RWPE1 (cell line): Measurements from ENCODE around the gene SOST.

Source experiments
- CTCF ChIA-PET: fragments of 350-600 bp; sonication (Branson Sonifier 250); formaldehyde crosslinking; extraction: SDS; loops from one replicate; lab custom pipeline; 2021; lab: Yijun Ruan, JAX
- POLR2A ChIA-PET: fragments of 400-600 bp; formaldehyde crosslinking; extraction: SDS; loops from one replicate; lab custom pipeline; 2020; ENCODE audit warnings: antibody characterized with exemption; ENCODE audit not compliant: low non-redundant PET; lab: Yijun Ruan, JAX
- DNase-seq: peaks from one replicate; pipeline ENCODE4 v3.0.0; 2012; ENCODE audit warnings: low spot score
- H3K27ac ChIP-seq: fragments of 450-650 bp; 2 replicates; pipeline ENCODE4 v1.5.1; 2017
- TF ChIP-seq, protein P1 (sequence below): fragments of 450-650 bp; conservative IDR thresholded peaks from 2 replicates; pipeline ENCODE4 v1.5.1; 2017; ENCODE audit warnings: low read depth, mild to moderate bottlenecking

Gene SOST

DNA sequence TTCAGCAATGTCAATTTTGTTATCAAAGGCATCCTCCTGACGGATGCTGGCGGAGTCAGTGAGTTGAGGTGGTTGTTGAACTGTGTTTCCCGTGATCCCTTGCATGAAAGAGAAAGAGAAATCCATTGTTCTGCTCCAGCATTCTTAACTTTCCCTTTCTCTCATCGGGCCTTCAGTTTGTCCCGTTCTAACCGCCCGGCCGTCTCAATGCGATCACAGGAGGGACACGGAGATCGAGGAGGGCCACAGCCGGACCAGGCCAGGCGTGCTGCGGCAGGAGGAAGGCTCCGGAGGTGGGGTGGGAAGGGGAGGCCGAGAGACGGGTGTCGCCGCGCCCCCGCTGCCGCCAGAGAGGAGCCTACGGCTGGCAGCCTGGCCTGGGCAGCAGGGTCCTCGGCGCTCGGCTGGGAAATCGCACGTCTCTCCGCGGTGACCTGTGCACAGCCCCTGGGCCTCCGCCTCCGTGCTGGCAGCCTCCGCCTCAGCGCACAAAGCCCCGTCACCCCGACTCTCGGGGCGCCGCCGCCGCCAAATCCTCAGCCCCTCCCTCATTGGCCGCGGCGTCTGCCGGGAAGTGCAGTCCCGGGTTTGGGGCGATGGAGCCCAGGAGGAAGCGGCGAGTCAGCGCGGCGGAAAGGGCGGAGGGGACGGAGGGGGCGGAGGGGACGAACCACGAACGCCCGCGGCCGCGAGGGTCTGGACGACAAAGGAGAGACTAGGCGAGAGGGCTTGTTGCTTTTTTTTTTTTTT, 38.1 kb downstream of the SOST start:
- POLR2A ChIA-PET = no interaction called here
- CTCF ChIA-PET = no interaction called here
- TF ChIP-seq, protein P1, sequence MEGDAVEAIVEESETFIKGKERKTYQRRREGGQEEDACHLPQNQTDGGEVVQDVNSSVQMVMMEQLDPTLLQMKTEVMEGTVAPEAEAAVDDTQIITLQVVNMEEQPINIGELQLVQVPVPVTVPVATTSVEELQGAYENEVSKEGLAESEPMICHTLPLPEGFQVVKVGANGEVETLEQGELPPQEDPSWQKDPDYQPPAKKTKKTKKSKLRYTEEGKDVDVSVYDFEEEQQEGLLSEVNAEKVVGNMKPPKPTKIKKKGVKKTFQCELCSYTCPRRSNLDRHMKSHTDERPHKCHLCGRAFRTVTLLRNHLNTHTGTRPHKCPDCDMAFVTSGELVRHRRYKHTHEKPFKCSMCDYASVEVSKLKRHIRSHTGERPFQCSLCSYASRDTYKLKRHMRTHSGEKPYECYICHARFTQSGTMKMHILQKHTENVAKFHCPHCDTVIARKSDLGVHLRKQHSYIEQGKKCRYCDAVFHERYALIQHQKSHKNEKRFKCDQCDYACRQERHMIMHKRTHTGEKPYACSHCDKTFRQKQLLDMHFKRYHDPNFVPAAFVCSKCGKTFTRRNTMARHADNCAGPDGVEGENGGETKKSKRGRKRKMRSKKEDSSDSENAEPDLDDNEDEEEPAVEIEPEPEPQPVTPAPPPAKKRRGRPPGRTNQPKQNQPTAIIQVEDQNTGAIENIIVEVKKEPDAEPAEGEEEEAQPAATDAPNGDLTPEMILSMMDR = no peak
- DNase-seq = peak; percentile 64
- H3K27ac ChIP-seq = peak overlapping the region; percentile 73

DNA sequence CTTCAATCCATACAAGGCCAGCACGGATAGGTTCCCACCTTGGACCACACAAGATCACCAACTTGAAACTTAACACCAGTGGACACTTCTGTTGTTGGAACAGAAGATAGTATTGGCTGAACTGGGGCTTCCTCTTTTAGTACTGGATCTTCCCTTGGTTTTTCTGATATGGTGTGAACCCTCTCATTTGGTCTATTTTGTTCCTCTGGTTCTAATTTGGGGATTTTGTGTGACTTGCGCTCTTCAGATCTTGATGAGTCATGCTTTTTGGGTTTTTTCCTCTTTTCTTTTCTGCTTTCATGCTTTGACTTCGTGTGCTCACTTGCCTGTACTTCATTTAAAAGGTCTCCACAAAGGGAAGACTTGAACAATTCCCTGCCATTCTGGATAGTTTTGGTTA, 39.0 kb downstream of the SOST start:
- DNase-seq = no peak
- TF ChIP-seq, protein P1 = no peak
- ChIA-PET POLR2A (no interaction called here), CTCF (no interaction called here)
- H3K27ac ChIP-seq = no peak overlapping the region

DNA sequence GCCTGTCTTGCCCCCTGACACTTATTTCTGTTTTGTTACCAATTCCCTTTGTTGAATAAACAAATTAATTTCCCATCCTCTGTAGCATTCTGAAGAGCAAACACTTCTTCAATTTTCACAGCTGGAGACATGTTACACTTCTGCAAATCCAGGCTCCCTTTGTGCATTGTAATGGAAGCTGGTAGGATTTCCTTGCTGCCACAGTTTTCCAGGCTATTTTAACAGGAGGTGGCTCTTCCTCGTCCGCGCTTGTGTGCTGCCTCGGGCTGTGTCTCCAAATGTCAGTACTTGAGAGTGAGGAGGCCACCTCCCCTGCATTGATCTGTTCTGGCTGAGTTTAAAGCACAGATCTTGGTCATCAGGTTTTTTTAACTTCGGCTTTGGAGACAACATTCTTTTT, 40.0 kb downstream of the SOST start:
- CTCF ChIA-PET = interaction anchor here (0.7 kb wide), 1 partner anchor 1724 kb away, joined by 5 read pairs; no protein-coding TSS in a partner anchor
- TF ChIP-seq, protein P1 = no peak
- H3K27ac ChIP-seq = no peak overlapping the region
- POLR2A ChIA-PET = interaction anchor here (0.6 kb wide), 1 partner anchor 41 kb away, joined by 6 read pairs; no protein-coding TSS in a partner anchor
- no peak for DNase-seq

DNA sequence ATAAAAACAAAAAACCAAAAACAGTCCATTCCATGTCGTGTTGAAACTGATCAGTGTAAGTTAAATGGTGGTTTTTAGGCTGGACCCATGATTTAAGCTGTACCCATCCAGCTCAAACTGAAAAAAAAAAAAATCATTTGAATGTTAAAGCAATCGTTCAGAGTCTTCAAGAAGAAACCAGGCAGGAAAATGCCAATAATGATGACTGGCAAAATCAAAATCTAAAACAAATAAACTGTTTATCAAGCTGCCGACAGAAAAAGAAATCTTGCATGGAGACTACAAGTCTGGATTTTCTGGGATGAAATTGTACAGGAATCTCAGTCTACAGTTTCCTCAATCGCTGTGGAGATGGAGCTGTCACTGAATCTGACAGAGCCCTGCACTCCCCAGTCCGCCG, 40.7 kb downstream of the SOST start:
- TF ChIP-seq, protein P1 = no peak
- H3K27ac ChIP-seq = no peak overlapping the region
- ChIA-PET CTCF (interaction anchor here (0.6 to 1.4 kb wide), 3 partner anchors 42 to 1723 kb away, joined by 4 to 6 read pairs (median 5); no protein-coding TSS in a partner anchor), POLR2A (interaction anchor here (0.6 kb wide), 1 partner anchor 42 kb away, joined by 6 read pairs; no protein-coding TSS in a partner anchor)
- no peak for DNase-seq

DNA sequence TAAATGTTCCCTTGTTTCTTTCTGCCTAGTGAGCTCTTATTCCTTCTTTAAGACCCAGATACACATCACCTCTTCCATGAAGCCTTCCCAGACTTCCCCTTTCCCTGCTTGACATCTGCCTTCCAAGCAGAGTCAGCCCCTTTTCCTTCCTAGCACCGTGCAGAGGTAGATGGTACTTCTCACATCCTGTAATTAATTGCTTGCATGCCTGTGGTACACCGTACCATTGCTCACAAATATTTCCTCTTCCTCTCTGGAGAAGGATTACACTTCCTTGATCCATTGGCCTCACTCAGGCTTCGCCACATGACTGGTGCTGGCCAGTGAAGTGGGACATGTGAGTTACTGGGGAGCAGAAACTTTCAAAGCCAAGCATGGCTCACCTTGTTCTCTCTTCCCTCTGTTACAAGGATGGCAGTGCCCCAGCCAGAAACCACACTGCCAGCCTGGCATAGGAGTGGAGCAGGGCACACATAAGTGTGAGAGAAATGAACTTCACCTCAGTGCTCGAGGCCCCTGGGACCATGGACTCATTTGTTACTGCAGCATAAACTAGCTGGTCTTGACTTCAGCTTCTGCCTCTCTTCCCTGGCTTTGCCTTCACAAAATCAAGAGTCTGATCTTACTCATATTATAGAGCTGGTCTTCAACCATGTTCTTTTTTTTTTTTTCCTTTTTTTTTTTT, 44.0 kb downstream of the SOST start:
- DNase-seq = peak; percentile 25
- CTCF ChIA-PET = interaction anchor here (0.5 to 0.7 kb wide), 5 partner anchors 45 to 851 kb away, joined by 3 to 5 read pairs (median 3); no protein-coding TSS in a partner anchor
- POLR2A ChIA-PET = no interaction called here

More for the DNA sequence above, 44.0 kb downstream of the SOST start:
- TF ChIP-seq, protein P1 = no peak
- no peak overlapping the region for H3K27ac ChIP-seq
